ENCODE measurements around the gene SMARCA1.

Gene SMARCA1

DNA sequence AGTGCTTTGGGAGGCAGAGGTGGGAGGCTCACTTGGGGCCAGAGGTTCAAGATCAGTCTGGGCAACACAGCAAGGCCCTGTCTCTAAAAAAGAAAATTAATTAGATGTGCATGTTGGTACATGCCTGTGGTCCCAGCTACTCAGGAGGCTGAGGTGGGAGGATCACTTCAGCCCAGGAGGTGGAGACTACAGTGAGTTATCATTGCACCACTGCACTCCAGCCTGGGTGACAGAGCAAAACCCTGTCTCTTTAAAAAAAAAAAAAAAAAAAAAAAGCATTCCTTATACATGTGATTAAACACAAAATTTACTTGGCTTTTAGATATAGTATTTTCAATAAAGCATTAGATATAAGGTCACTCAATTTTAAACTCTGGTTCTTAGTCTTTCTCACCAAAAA lies 34.9 kb downstream of the SMARCA1 start:
- Mint-ChIP-seq H3K27me3 (no peaks in the 10 kb centered on the region), H3K27ac (ENCODE audit: low read depth) (no peak overlapping the region), H3K4me3 (no peak overlapping the region), H3K9me3 (no peaks in the 10 kb centered on the region), H3K4me1 (no peaks in the 10 kb centered on the region), H3K36me3 (ENCODE audit: insufficient read depth) (no peaks in the 10 kb centered on the region)
- no peak for DNase-seq (ENCODE audit: low spot score in 2 of 2)
- no peak for ATAC-seq (replicated peaks; ENCODE audit: extremely low read depth, poor library complexity, severe bottlenecking)

DNA sequence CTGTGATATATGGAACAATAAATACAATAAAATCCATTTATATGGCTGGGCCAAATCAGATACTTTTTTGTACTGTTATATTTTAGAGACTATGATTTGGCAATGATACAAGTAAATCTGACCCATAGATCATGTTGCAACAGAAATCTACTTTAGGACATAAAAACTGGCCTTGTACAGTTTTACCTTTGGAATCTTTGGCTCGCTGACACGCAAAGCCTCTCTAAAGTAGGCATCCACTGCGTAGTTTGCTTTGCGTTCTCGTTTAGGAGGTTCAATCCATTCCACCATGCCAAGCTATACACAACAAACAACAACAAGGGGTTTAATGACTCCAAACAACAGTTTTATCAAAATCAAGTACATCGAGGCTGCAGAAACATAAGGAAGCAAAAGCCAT lies 42.4 kb downstream of the SMARCA1 start:
- Mint-ChIP-seq H3K36me3 (ENCODE audit: insufficient read depth) (peaks cover 2% of the 10 kb centered on the region), H3K27me3 (no peaks in the 10 kb centered on the region), H3K27ac (ENCODE audit: low read depth) (no peak overlapping the region), H3K4me3 (no peak overlapping the region), H3K4me1 (no peaks in the 10 kb centered on the region), H3K9me3 (no peaks in the 10 kb centered on the region)
- no peak for ATAC-seq (replicated peaks; ENCODE audit: extremely low read depth, poor library complexity, severe bottlenecking)
- no peak for DNase-seq (ENCODE audit: low spot score in 2 of 2)

DNA sequence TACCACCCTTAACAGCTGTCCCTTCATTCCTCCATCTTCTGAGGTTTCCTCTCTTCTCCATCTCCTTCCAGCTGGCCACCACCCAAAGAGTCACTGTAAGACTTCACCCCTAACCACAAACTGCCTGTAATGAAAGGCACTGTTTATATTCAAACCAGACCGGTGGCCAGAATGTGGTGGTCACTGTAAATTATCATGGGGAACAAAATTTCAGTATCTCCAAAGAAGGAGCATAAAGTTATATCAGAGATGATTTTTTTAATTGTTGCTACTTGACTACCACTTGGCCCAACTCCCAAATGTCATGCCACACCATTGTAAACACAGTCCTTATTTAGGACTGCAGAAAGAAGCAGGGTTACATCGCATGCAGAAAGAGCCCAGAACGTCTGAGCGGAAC lies 44.8 kb downstream of the SMARCA1 start:
- Mint-ChIP-seq H3K27ac (ENCODE audit: low read depth) (no peak overlapping the region), H3K4me3 (no peak overlapping the region), H3K27me3 (no peaks in the 10 kb centered on the region), H3K36me3 (ENCODE audit: insufficient read depth) (peaks cover 2% of the 10 kb centered on the region), H3K9me3 (no peaks in the 10 kb centered on the region), H3K4me1 (no peaks in the 10 kb centered on the region)
- DNase-seq (ENCODE audit: low spot score in 2 of 2) (no peak), ATAC-seq (replicated peaks; ENCODE audit: extremely low read depth, poor library complexity, severe bottlenecking) (no peak)

DNA sequence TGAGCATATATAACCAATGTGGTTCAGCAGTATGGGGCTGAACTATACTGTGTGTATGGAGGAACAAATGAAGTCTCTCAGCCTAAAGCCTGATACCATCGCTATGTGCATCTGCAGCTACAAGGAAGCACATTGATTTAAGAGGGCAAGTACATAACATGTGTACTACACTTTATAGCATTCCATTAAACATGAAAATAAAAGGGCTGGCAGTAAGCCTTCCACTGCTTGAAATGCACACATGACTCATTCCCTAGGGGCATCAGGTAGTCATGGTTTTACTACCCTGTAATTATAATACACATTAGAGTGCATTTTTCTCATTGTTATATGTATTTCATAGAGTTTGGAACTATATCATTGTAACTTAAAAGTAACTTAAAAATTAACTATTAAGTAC lies 51.2 kb downstream of the SMARCA1 start:
- no peaks in the 10 kb centered on the region for H3K27me3 Mint-ChIP-seq
- no peaks in the 10 kb centered on the region for H3K9me3 Mint-ChIP-seq
- DNase-seq (ENCODE audit: low spot score in 2 of 2) (no peak), ATAC-seq (replicated peaks; ENCODE audit: extremely low read depth, poor library complexity, severe bottlenecking) (no peak)
- H3K36me3 Mint-ChIP-seq (ENCODE audit: insufficient read depth) = no peaks in the 10 kb centered on the region
- H3K4me3 Mint-ChIP-seq = no peak overlapping the region
- no peak overlapping the region for H3K27ac Mint-ChIP-seq (ENCODE audit: low read depth)
- no peaks in the 10 kb centered on the region for H3K4me1 Mint-ChIP-seq

DNA sequence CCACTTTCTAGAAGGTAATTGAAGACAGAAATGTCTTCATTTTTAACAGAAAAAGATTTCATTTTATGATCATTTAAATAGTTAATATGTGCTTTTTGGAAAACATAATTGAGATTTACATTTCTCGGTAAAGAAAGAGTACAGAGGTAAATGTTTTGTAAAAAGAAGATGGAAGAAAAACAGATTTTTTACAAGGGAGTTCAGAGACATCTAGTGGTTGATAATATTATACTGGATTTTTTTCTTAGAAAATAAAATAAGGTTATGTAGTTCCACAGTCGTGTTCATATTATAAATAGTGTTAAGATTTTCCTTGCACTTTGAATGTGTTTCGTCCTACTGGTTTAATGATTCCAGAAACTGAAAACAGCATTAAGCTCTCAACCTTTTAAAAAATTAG lies 60.6 kb downstream of the SMARCA1 start:
- no peak overlapping the region for H3K4me3 Mint-ChIP-seq
- no peaks in the 10 kb centered on the region for H3K9me3 Mint-ChIP-seq
- DNase-seq (ENCODE audit: low spot score in 2 of 2) (no peak), ATAC-seq (replicated peaks; ENCODE audit: extremely low read depth, poor library complexity, severe bottlenecking) (no peak)
- no peak overlapping the region for H3K27ac Mint-ChIP-seq (ENCODE audit: low read depth)
- no peaks in the 10 kb centered on the region for H3K36me3 Mint-ChIP-seq (ENCODE audit: insufficient read depth)
- H3K27me3 Mint-ChIP-seq = no peaks in the 10 kb centered on the region
- H3K4me1 Mint-ChIP-seq = no peaks in the 10 kb centered on the region

DNA sequence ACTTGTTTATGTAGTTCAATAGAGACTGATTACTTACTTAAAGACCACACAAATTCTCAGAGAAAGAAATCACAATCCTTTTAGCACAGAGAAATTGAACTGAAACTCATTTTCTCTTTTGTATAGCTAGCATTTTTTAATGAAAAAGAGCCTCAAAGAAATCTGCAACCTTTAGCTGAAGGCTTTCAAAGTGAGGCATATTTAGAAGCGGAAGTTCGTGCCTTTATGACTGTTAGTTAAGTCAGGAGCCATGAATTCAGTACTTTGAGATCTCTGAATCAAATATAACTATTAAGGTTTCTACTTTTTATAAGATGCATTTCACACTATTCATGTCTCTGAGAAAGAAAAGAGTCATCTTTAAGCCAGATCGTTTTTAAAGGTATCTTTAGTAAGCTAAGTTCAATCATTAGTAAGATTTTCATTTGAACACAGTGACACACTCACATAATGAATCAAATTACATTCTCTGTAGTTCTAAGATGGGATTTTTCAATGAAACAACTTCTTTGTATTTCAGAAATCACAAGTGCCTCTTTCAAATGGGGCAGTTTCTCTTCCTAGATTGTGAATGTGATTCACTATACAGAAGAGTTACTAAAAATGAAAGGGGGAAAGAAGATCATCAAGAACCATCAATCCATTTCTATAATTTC lies 61.4 kb downstream of the SMARCA1 start:
- DNase-seq (ENCODE audit: low spot score in 2 of 2) (no peak), ATAC-seq (replicated peaks; ENCODE audit: extremely low read depth, poor library complexity, severe bottlenecking) (no peak)
- no peaks in the 10 kb centered on the region for H3K36me3 Mint-ChIP-seq (ENCODE audit: insufficient read depth)
- no peaks in the 10 kb centered on the region for H3K9me3 Mint-ChIP-seq
- H3K4me3 Mint-ChIP-seq = no peak overlapping the region
- no peak overlapping the region for H3K27ac Mint-ChIP-seq (ENCODE audit: low read depth)
- H3K27me3 Mint-ChIP-seq = no peaks in the 10 kb centered on the region
- H3K4me1 Mint-ChIP-seq = no peaks in the 10 kb centered on the region

DNA sequence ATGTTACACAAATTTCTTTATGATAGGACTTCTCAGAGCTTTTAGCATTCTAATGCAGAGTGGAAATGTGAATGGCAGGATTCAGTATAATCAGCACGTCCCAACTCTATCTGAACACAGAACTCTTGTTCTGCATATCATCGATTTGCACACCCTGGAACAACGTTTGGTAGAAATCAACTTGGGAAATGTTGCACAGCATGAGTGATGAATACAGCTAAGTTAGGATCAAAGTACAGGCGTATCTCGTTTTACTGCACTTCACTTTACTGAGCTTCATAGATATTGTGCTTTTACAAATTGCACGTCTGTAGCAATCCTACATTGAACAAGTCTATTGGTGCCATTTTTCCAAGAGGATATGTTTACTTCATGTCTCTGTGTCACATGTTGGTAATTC lies 70.8 kb downstream of the SMARCA1 start:
- H3K27ac Mint-ChIP-seq (ENCODE audit: low read depth) = no peak overlapping the region
- H3K27me3 Mint-ChIP-seq = peaks cover 21% of the 10 kb centered on the region
- DNase-seq (ENCODE audit: low spot score in 2 of 2) = no peak
- no peak overlapping the region for H3K4me3 Mint-ChIP-seq
- H3K4me1 Mint-ChIP-seq = no peaks in the 10 kb centered on the region
- H3K36me3 Mint-ChIP-seq (ENCODE audit: insufficient read depth) = no peaks in the 10 kb centered on the region
- no peaks in the 10 kb centered on the region for H3K9me3 Mint-ChIP-seq
- ATAC-seq (replicated peaks; ENCODE audit: extremely low read depth, poor library complexity, severe bottlenecking) = no peak

DNA sequence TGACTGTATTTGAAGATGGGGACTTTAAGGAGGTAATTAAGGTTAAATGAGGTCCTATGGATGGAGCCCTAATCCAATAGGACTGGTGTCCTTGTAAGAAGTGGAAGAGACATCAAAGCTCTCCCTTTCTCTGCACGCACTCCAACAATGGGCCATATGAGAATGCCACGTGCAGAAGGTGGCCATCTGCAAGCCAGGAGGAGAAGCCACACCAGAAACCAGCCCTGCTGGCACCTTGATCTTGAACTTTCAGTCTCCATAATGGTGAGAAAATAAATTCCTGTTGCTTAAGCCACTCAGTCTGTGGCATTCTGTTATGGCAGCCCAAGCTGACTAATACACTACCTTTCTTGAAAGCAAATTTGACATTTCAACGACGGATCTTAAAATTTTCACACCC lies 73.2 kb downstream of the SMARCA1 start:
- no peak for ATAC-seq (replicated peaks; ENCODE audit: extremely low read depth, poor library complexity, severe bottlenecking)
- Mint-ChIP-seq H3K27me3 (peaks cover 20% of the 10 kb centered on the region), H3K36me3 (ENCODE audit: insufficient read depth) (no peaks in the 10 kb centered on the region), H3K27ac (ENCODE audit: low read depth) (no peak overlapping the region), H3K4me1 (no peaks in the 10 kb centered on the region), H3K9me3 (no peaks in the 10 kb centered on the region), H3K4me3 (no peak overlapping the region)
- DNase-seq (ENCODE audit: low spot score in 2 of 2) = no peak

DNA sequence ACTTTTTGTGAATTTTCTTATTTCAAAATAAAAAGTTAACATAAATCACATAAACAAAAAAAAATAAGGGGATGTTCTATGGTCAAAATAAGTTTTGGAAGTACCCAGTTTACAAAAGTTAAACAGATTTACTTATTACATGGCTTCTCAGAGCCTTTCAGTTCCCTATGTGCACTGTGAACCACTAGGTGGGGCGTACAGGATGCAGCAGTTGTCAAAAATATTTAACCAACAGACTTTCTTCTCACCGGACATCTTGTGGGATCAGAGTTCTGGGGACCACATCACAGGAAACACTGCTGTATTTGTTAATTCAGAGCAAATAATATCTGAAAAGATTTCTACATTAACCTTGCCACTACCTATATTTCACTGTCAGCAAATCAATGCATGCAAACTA lies 74.1 kb downstream of the SMARCA1 start:
- no peaks in the 10 kb centered on the region for H3K4me1 Mint-ChIP-seq
- H3K9me3 Mint-ChIP-seq = no peaks in the 10 kb centered on the region
- no peak overlapping the region for H3K27ac Mint-ChIP-seq (ENCODE audit: low read depth)
- H3K27me3 Mint-ChIP-seq = peaks cover 11% of the 10 kb centered on the region
- H3K4me3 Mint-ChIP-seq = no peak overlapping the region
- no peaks in the 10 kb centered on the region for H3K36me3 Mint-ChIP-seq (ENCODE audit: insufficient read depth)
- ATAC-seq (replicated peaks; ENCODE audit: extremely low read depth, poor library complexity, severe bottlenecking) (no peak), DNase-seq (ENCODE audit: low spot score in 2 of 2) (no peak)

DNA sequence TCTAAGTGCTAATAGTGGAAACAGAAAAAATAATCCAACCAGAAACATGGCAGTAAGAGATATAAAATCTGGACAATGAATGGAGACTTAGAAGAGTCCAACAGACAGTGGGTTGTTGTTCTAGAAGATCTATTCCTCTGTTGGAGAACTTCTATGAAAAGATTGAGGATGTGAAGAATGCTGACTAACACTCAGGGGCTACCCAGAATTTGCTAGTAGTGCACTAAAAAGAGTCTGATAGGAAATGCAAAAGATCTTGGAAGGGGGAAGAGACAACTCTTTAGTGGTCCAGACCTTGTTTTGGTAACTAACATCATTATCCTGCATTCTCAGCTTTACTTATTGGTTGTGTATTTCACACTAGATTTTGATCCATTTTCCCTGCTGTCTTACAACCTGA lies 77.9 kb downstream of the SMARCA1 start:
- no peaks in the 10 kb centered on the region for H3K9me3 Mint-ChIP-seq
- no peaks in the 10 kb centered on the region for H3K36me3 Mint-ChIP-seq (ENCODE audit: insufficient read depth)
- no peaks in the 10 kb centered on the region for H3K27me3 Mint-ChIP-seq

DNA sequence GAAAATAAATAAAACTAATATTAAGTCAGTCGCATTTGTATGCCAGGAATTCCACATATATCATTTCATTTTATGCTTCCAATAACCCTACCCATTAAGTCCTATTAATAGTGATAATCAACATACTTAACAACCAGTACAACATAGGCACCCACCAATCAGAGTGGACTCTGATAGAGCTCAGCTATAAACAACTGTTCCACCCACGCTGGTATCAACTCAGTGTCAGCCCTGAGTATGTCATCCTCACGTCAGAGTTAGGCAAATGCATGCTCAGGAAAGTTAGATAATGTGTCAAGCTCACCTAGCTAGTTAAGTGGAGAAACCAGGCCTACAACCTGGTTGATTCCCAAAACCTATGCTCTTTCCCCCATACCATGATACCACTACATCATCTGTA lies 89.3 kb downstream of the SMARCA1 start:
- H3K27ac Mint-ChIP-seq (ENCODE audit: low read depth) = no peak overlapping the region
- DNase-seq (ENCODE audit: low spot score in 2 of 2) (no peak), ATAC-seq (replicated peaks; ENCODE audit: extremely low read depth, poor library complexity, severe bottlenecking) (no peak)
- H3K4me1 Mint-ChIP-seq = no peaks in the 10 kb centered on the region
- no peaks in the 10 kb centered on the region for H3K9me3 Mint-ChIP-seq
- peaks cover 5% of the 10 kb centered on the region for H3K27me3 Mint-ChIP-seq
- H3K4me3 Mint-ChIP-seq = no peak overlapping the region
- H3K36me3 Mint-ChIP-seq (ENCODE audit: insufficient read depth) = no peaks in the 10 kb centered on the region

More for the DNA sequence above, 77.9 kb downstream of the SMARCA1 start:
- H3K27ac Mint-ChIP-seq (ENCODE audit: low read depth) = no peak overlapping the region
- H3K4me3 Mint-ChIP-seq = no peak overlapping the region
- DNase-seq (ENCODE audit: low spot score in 2 of 2) = no peak
- H3K4me1 Mint-ChIP-seq = no peaks in the 10 kb centered on the region
- ATAC-seq (replicated peaks; ENCODE audit: extremely low read depth, poor library complexity, severe bottlenecking) = no peak

DNA sequence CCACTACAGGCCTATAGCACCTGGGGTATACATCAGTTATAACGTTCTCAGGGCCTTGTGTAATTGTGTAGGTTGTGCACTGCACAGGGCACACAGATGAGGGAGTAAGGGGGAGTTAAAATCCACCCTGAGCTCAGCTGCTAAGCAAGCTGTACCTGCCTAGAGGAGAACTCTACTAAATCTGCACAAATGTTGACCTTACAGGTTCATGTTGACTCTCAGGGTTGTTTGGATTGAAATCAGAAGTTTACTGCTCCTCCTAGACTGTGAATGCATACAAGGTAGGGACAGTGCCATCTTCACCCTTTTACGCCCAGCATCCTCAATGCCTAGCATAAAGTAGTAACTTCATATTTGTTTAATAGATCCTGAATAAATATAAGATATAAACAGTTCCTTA lies 89.8 kb downstream of the SMARCA1 start:
- H3K9me3 Mint-ChIP-seq = no peaks in the 10 kb centered on the region
- DNase-seq (ENCODE audit: low spot score in 2 of 2) (no peak), ATAC-seq (replicated peaks; ENCODE audit: extremely low read depth, poor library complexity, severe bottlenecking) (no peak)
- no peak overlapping the region for H3K4me3 Mint-ChIP-seq
- H3K27ac Mint-ChIP-seq (ENCODE audit: low read depth) = no peak overlapping the region
- H3K27me3 Mint-ChIP-seq = peaks cover 10% of the 10 kb centered on the region
- H3K4me1 Mint-ChIP-seq = no peaks in the 10 kb centered on the region
- no peaks in the 10 kb centered on the region for H3K36me3 Mint-ChIP-seq (ENCODE audit: insufficient read depth)

DNA sequence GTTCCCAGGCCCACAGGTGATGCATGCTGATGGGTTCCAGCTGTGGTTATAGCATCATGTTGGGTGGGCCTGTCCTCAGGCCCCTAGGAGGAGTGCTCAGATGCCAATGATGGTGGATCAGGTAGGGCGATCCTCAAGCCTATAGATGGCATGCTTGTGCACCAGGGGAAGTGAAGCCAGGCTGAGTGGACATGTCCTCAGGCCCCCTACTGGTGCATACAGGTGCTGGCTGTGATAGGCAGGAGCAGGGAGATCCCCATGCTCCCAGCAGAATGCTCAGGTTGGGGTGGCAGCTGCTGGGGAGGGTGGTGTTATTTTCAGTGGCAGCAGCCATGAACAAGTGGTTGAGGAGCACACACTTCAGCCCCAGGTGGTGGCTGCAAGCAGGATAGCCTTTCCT lies 96.0 kb downstream of the SMARCA1 start:
- no peaks in the 10 kb centered on the region for H3K36me3 Mint-ChIP-seq (ENCODE audit: insufficient read depth)
- H3K9me3 Mint-ChIP-seq = no peaks in the 10 kb centered on the region
- no peak for ATAC-seq (replicated peaks; ENCODE audit: extremely low read depth, poor library complexity, severe bottlenecking)
- no peak for DNase-seq (ENCODE audit: low spot score in 2 of 2)
- H3K27me3 Mint-ChIP-seq = peaks cover 36% of the 10 kb centered on the region
- no peaks in the 10 kb centered on the region for H3K4me1 Mint-ChIP-seq
- H3K4me3 Mint-ChIP-seq = no peak overlapping the region
- H3K27ac Mint-ChIP-seq (ENCODE audit: low read depth) = no peak overlapping the region

DNA sequence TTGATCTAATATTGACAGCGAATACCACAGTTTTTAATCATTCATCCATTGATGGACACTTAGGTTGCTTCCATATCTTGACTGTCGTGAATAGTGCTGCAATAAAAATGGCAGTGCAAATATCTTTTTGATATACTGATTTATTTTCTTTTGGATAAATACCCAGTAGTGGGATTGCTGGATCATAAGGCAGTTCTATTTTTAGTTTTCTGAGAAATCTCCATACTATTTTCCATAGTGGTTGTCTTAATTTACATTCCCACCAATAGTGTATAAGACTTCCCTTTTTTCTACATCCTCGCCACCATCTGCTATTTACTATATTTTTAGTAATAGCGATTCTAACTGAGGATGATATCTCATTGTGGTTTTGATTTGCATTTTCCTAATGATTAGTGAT lies 100.1 kb downstream of the SMARCA1 start:
- H3K4me3 Mint-ChIP-seq = no peak overlapping the region
- H3K27me3 Mint-ChIP-seq = peaks cover 23% of the 10 kb centered on the region
- H3K36me3 Mint-ChIP-seq (ENCODE audit: insufficient read depth) = no peaks in the 10 kb centered on the region
- H3K27ac Mint-ChIP-seq (ENCODE audit: low read depth) = no peak overlapping the region
- no peaks in the 10 kb centered on the region for H3K4me1 Mint-ChIP-seq
- H3K9me3 Mint-ChIP-seq = no peaks in the 10 kb centered on the region
- ATAC-seq (replicated peaks; ENCODE audit: extremely low read depth, poor library complexity, severe bottlenecking) (no peak), DNase-seq (ENCODE audit: low spot score in 2 of 2) (no peak)

Measured in central memory CD8-positive, alpha-beta T cell (primary cell).